Measurements from ENCODE around the gene RIF1.

Gene RIF1, protein sequence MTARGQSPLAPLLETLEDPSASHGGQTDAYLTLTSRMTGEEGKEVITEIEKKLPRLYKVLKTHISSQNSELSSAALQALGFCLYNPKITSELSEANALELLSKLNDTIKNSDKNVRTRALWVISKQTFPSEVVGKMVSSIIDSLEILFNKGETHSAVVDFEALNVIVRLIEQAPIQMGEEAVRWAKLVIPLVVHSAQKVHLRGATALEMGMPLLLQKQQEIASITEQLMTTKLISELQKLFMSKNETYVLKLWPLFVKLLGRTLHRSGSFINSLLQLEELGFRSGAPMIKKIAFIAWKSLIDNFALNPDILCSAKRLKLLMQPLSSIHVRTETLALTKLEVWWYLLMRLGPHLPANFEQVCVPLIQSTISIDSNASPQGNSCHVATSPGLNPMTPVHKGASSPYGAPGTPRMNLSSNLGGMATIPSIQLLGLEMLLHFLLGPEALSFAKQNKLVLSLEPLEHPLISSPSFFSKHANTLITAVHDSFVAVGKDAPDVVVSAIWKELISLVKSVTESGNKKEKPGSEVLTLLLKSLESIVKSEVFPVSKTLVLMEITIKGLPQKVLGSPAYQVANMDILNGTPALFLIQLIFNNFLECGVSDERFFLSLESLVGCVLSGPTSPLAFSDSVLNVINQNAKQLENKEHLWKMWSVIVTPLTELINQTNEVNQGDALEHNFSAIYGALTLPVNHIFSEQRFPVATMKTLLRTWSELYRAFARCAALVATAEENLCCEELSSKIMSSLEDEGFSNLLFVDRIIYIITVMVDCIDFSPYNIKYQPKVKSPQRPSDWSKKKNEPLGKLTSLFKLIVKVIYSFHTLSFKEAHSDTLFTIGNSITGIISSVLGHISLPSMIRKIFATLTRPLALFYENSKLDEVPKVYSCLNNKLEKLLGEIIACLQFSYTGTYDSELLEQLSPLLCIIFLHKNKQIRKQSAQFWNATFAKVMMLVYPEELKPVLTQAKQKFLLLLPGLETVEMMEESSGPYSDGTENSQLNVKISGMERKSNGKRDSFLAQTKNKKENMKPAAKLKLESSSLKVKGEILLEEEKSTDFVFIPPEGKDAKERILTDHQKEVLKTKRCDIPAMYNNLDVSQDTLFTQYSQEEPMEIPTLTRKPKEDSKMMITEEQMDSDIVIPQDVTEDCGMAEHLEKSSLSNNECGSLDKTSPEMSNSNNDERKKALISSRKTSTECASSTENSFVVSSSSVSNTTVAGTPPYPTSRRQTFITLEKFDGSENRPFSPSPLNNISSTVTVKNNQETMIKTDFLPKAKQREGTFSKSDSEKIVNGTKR (N-terminal part only)

DNA sequence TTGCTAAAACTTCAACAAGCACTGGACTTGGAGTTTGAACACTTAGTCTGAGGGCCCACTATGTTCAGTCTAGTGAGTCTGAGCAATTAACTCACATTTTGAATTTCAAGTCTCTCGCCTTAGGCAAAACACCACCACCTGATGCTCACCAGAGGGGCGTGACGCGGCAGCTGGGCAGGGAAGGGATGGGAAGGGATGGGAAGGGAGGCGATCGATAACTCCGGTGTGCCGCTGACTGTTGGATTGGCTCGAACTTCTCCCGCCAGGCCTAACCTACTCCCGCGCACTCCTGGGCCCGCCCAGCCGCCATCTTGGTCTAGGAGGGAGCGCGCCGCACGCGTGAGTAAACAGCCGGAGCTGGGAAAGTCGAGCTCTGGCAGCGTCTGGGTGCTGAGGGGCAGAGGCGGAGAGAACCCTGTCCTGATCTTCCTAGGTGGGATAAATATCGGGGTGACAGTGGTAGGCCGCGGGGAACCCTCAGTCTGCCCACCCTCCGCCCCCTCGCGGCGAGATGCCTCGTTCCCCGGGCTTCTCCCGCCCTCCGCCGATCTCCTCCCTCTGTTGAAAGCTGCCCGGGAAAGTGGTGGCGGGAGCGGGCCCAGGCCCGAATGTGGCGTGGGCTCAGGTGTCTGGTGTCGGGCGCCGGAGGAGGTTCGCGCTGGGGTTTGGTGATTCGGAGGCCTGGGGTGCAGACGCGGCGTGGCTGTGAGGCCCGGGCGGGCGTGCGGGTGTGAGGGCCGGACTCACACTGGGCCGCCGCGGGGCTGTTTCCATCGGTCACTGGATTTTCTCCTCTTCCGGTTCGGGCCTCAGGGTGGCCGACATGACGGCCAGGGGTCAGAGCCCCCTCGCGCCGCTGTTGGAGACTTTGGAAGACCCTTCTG, at the start of gene RIF1:
Gene RIF1 (plus strand): TSS at position 302 of the 884 bp plus-strand sequence. CDS start 522 bp downstream, at position 824.
- DNase-seq (ENCODE audit: low read depth) = peak; percentile 65

DNA sequence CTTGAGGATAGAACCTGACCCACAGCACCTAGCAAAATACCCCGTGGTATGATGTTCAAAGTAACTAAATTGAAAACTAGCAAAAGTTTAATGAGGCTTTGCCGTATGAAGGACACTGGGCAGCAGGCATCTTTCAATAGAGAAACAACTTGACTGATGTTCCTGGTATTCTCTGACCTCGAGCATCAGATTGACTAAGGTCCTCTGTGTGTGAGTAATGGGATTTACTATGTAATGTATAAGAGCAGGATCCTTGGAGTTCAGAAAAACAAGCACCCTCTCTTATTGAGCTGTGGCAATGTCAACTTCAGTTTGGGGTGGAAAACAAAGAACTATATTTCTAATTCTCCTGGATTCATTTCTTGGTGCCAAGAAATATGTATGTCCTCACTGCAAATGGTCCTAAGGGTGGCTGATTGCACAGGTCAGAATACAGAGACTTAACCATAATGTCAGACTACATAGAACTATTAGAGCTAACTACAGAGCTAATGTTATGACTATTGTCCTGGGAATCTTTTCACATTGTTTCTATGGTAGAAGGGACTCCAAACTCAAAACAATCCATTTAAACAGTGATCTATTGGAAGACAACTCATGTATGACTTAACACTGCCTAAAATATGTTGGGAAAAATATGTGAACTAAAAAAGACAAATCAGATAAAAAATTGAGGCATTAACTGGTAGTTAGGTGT, 47.9 kb upstream of the RIF1 start:
- no peak for DNase-seq (ENCODE audit: low read depth)

DNA sequence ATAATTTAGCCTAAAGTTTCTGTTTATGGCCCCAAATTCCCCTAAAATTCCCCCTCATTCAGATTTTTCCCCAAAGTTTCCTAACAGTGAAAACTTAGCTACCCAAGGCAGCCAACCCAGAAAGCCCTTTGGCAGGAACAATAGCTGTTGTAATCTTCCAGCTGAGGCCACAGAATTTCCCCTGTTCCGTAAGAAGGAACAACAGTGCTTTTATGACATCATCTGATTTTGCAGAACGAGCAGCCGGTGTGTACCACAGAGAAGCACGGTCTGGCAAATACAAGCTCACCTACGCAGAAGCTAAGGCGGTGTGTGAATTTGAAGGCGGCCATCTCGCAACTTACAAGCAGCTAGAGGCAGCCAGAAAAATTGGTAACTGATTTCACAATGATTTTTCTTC, 46.0 kb upstream of the RIF1 start:
- no peak for DNase-seq (ENCODE audit: low read depth)

DNA sequence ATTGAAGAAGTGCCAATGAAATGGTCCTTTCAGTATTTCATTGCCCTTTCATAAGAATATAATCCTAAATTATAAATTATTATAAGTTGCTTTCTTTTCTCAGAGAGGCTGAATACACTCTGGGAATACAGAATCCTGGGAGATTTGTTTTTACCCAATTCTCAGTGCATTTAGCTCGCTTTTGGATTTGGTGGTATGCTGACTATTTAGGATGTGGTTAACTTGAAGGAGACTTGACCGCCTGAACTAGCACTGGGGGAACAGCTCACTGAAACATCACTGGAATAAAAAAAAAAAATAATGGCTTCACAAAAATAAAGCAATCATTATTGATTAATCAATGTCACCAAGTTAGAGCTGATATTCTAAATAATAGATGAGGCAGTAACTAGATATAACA, 42.1 kb upstream of the RIF1 start:
- DNase-seq (ENCODE audit: low read depth) = no peak

DNA sequence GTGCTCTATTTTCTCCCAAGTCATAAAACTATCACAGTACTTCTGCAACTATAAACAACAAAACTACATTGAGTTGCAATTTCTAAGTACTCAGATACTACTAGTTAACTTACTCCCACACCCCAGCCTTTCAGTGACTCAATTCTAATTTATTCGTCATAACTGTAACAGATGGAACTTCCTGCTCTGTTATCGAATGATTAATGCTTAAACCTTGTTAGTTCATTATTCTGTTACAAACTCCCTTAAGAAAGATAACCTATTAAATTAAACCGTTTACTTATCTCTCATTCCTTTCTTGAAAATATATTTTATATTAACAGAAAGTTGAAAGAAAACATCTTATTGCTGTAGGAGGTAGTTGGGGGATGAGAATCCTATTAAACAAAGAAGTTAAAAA, 35.3 kb upstream of the RIF1 start:
- peak; percentile 26 for DNase-seq (ENCODE audit: low read depth)

DNA sequence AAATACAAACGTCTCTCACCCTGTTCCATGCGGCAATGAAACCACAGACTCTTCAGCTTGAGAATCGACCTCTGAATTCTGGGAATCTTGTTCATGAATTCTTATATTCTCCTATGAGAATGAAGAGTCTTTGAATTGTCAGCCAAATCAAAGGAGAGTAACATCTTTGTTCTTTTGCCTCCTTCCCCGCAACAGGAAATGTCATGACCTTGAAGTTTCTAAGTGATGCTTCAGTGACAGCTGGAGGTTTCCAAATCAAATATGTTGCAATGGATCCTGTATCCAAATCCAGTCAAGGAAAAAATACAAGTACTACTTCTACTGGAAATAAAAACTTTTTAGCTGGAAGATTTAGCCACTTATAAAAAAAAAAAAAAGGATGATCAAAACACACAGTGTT, 30.5 kb upstream of the RIF1 start:
- no peak for DNase-seq (ENCODE audit: low read depth)

DNA sequence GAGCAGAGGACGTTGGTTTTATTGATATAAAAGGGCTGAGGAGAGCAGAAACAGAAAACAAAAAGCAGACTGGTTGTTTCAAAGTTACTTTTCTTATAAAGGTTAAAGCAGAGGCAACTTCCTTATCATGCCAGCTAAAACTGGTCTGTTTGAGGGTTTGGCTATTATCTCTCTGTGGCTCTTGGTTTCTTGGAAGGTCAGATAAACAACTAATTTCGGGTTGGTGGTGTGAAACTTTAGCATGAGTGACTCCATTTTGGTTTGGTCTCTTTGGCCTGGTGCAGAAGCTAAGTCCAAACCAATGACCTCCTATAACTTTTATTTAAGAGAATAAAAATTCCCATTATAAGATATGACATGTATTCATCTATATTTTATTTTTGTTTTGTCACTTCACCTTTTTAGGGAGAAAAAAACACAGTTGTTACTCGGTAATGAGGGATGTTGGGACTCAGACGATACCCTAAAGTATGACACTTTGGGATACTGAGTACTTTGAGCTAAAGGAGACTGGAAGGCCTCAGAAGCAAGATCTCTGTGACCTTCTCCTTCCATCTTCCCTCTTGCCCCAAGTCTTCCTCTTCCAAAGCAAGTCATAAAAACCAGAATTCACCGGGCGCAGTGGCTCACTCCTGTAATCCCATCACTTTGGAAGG, 29.0 kb upstream of the RIF1 start:
- DNase-seq (ENCODE audit: low read depth) = no peak

DNA sequence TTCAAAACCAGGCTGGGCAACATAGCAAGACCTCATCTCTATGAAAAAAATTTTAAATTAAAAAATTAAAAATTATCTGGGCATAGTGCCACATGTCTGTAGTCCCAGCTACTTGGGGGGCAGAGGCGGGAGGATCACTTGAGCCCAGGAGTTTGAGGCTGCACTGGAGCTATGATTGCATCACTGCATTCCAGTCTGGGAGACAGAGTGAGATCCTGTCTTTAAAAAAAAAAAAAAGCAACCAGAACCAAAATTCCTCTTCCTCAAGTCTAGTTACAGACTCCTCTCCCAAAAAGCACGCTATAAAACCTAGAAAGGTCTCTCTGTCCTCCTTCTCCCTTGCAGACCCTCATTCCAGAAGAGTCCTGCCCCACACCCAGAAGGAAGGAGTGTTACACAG, 28.4 kb upstream of the RIF1 start:
- no peak for DNase-seq (ENCODE audit: low read depth)

DNA sequence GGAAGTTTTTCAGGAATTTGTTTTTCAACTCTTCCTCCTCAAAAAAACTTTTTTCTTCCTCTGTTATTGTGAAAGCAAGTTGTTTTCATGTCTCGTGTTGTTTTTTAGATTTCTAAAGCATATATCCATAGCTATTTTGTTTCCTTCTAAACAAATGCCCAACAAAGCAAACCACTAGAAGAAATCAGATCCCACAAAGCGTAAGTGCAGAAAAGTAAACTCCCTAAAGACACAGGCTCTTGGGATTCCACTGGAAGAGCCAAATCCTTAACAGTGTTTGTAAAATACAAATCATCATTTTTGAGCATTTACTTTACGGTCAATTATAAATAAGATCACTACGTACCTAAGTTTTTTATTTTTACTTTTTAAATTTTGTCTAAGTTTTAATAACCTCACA, 21.7 kb upstream of the RIF1 start:
- no peak for DNase-seq (ENCODE audit: low read depth)

DNA sequence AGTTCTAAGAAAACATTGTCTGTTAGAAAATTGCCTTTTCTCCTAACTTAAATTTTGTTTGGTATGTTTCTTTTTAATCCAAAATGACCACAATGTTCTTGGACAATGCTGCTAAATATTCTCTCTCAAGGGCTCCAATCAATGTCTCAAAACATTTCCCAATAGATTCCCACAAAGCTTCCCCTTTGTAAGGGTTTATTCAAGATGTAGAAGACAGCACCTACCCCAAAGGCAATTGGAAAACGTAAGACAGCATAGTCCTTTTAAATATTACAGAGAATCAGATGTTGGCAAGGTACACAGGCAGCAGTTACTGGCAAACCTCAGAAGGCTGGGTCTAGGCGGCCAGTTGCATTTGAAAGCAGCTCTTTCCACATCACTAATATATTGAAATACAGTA, 18.3 kb upstream of the RIF1 start:
- DNase-seq (ENCODE audit: low read depth) = no peak

DNA sequence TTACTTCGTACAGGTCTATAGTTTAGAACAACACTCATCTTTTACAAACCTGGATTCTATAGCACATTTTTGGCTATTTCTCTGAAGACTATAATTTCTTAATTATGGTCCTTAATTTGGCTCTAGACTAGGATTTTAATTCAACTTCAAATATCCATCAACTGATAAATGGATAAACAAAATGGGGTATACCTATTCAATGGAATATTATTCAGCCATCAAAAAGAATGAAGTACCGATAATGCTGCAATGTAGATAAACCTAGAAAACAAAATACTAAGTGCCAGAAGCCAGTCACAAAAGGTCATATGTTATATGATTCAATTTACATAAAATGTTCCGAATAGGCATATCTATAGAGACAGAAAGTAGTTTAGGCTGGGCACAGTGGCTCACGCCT, 15.2 kb upstream of the RIF1 start:
- DNase-seq (ENCODE audit: low read depth) = no peak

DNA sequence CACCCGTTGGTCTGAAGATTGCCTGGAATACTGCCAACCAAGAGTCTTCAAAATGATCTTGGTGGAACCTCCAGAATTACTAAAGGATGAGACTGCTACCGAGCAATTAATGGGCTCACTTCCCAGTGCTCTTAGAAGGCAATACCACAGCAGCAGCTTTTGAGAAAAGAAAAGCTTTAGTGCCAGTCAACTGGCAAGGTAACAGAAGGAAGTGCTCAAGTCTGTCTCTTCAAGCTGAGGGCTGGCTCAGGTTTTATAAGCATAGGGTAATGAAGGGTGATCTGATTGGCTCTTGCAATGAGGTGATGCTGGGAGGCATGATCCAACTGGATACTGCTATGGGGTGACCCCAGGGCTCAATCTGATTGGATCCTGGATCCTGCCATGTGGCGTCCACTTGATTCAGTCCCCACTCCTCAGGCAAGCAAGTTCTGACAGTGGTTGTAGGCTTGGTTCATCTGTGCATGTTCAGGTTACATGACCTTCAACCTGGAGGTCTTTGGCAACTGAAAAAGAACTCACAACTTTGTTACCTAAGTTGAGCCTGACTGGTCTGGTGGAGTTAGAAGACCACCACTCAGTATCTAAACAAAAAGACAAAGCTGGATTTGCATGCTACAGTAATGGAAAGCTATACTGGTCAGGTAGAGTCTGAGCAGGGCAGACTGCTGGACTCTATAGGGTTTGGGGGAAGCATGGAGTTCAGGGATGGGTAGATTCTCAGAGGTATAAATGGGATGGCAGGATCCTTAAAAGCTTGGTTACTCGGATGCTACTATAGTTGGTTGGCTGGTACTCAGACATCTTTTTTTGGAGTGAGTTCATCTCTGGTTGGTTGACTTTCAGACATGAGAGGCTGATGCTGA, 14.0 kb upstream of the RIF1 start:
- DNase-seq (ENCODE audit: low read depth) = no peak

DNA sequence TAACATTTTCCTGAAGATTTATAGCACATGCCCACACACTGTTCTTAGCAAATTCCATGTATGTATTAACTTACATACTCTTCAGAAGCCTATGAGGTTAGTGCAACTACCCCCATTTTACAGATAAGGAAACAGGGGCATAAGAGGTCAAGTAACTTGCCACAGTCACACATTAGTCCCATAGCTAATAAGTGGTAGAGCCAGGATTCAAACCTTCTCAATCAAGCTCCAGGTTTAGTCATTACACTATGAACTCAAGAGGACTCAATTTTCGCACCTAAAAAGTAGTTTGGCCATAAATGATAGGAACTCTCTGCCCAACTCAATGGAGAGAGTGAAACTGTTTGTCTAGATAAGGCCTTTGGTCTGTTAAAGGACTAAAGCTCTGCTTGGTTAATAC, 9.7 kb upstream of the RIF1 start:
- no peak for DNase-seq (ENCODE audit: low read depth)

DNA sequence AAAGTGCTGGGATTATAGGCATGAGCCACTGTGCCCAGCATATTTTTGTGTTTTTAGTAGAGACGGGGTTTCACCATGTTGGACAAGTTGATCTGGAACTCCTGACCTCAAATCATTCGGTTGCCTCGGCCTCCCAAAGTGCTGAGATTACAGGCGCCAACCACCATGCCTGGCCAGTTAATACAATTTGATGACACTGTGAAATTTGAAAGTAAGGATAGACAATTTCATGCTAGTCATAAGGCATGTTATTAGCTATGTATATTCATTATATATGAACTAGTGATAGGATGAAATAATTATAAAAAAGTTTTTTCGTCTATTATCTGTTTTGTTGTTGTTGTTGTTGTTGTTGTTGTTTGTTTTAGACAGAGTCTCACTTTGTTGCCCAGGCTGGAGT, 8.6 kb upstream of the RIF1 start:
- DNase-seq (ENCODE audit: low read depth) = no peak

DNA sequence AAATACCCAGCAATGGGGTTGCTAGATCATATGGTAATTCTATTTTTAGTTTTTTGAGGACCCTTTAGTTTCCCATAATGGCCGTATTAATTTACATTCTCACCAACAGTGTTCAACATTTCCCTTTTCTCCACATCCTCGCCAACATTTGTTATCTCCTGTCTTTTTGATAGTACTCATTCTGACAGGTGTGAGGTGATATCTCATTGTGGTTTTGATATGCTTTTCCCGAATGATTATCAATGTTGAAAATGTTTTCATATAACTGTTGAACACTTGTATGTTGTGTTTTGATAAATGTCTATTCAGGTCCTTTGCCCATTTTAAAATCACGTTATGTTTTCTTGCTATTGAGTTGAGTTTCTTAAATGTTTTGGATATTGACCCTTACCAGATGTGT, 5.8 kb upstream of the RIF1 start:
- DNase-seq (ENCODE audit: low read depth) = no peak

DNA sequence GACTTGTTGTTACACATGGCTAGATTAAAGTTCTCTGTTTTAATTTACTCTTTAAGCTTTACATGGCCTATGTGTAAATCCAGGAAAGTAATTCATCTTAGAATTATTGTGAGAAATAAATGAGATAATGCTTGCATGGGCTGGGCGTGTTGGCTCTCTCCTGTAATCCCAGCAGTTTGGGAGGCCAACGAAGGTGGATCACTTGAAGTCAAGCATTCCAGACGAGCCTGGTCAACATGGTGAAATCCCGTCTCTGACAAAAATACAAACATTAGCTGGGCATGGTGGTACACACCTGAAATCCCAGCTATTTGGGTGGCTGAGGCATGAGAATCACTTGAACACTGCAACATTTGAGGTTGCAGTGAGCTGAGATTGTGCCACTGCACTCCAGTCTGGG, 4.3 kb upstream of the RIF1 start:
- DNase-seq (ENCODE audit: low read depth) = no peak

DNA sequence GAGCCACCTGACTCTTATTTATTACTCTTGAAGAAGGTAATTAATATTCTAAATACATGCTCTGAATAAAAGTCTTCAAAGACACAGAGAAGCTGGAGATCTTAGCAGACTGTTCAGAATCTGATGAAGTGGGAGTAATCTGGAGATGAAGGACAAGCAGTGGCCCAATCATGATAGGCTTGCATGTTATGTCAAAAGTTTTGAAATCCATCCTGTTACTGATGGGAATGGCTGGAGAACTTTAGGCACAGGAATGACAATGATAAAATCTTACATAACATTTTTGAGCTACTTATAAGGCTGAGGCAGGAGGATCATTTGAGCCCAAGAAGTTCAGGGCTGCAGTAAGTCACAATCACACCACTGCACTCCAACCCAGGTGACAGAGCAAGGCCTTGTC, 2.4 kb upstream of the RIF1 start:
- DNase-seq (ENCODE audit: low read depth) = no peak

DNA sequence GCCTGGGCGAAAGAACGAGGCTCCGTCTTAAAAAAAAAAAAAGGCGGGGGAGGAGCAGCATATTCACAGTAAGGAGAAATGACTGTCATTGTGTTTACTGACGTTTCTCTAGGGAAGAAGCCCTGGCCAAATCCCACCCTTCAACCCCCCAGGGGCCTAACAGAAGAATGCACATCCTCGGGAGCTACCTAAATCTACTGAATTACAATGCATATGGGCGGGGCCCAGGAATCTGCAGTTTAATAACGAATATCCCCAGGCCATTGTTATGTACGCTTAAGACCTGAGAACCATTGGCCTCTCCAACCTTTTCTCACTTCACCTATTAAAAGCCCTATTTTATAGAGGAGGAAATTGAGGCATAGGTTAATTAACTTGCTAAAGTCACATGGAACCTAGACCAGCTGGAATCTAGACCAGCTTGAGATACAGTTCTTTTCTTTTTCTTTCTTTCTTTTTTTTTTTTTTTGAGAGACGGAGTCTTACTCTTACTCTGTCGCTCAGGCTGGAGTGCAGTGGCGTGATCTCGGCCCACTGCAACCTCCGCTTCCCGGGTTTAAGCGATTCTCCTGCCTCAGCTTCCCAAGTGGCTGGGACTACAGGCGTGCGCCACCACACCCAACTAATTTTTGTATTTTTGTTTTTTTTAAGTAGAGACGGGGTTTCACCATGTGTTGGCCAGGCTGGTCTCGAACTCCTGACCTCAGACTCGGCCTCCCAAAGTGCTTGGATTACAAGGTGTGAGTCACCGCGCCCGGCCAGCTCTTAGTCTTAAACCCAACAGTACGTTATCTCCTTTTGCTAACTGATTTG, 708 bp upstream of the RIF1 start:
- no peak for DNase-seq (ENCODE audit: low read depth)

DNA sequence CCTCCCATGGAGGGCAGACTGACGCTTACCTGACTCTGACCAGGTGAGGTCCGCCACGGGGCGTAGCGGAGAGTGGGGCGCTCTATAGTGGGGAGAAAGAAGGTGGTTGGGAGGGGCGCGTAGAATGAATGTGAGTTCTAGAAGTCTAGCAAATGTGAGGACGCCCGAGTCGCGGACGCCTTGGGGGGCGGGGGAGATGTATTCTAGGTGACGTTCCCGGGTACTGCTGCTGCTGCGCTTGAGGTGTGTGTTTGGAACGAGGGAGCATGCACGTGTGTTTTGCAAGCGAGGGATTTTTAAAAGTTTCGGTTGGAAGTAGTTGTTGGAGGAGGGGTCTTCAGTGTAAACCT, 758 bp downstream of the RIF1 start:
- DNase-seq (ENCODE audit: low read depth) = peak; percentile 5
